ENCODE results near the gene GAREM1. TPM values are rescaled to one million over a fixed set of nuclear protein-coding genes. Genes with fewer than 3 reads are reported as not detected.

GAREM1 gene
- total and polyA plus RNA-seq, 2 donors (not counting 3 experiments of a cell fraction or from before 2014, with no cell fraction given) = 0.69 to 1.0 TPM

- H4K20me1 ChIP-seq (replicated peaks; ENCODE audit: control insufficient read depth, extremely low read depth, insufficient read depth, low read length) = no peaks in the 10 kb centered on the region
- DNase-seq (ENCODE audit: low read depth, low spot score) = no peak
- no peak overlapping the region for H3K4me3 ChIP-seq (replicated peaks in 1 of 3; ENCODE audit: insufficient read depth in 1 of 3, low read depth in 1 of 3, low read length in 3 of 3)
- no peak overlapping the region for H3K27ac ChIP-seq (ENCODE audit: insufficient read depth, low read depth, low read length)
- FAIRE-seq = no peak
- TF ChIP-seq POLR2AphosphoS5 (IDR thresholded peaks at IDR 0.05; ENCODE audit: insufficient read depth, low read depth, low read length) (no peak), FOS (IDR thresholded peaks at IDR 0.05; ENCODE audit: borderline replicate concordance, insufficient read depth, low read length) (no peak), POLR2A (IDR thresholded peaks at IDR 0.05; ENCODE audit: low read depth, low read length) (no peak), MYC (IDR thresholded peaks at IDR 0.05; ENCODE audit: low read depth, low read length) (no peak), JUN (IDR thresholded peaks at IDR 0.05; ENCODE audit: borderline replicate concordance, insufficient read depth, insufficient read length, low read depth) (no peak)
- TF ChIP-seq, protein P1, sequence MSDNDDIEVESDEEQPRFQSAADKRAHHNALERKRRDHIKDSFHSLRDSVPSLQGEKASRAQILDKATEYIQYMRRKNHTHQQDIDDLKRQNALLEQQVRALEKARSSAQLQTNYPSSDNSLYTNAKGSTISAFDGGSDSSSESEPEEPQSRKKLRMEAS (IDR thresholded peaks at IDR 0.05; ENCODE audit: insufficient read depth, insufficient read length) = no peak
- TF ChIP-seq, protein P2, sequence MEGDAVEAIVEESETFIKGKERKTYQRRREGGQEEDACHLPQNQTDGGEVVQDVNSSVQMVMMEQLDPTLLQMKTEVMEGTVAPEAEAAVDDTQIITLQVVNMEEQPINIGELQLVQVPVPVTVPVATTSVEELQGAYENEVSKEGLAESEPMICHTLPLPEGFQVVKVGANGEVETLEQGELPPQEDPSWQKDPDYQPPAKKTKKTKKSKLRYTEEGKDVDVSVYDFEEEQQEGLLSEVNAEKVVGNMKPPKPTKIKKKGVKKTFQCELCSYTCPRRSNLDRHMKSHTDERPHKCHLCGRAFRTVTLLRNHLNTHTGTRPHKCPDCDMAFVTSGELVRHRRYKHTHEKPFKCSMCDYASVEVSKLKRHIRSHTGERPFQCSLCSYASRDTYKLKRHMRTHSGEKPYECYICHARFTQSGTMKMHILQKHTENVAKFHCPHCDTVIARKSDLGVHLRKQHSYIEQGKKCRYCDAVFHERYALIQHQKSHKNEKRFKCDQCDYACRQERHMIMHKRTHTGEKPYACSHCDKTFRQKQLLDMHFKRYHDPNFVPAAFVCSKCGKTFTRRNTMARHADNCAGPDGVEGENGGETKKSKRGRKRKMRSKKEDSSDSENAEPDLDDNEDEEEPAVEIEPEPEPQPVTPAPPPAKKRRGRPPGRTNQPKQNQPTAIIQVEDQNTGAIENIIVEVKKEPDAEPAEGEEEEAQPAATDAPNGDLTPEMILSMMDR (IDR thresholded peaks at IDR 0.05; ENCODE audit: extremely low read depth in 1 of 2, insufficient read depth in 1 of 2, low read depth in 1 of 2, low read length in 2 of 2) = no peak
- no peak overlapping the region for H3K4me2 ChIP-seq (ENCODE audit: insufficient read depth, low read length)
- no peaks in the 10 kb centered on the region for H3K9me1 ChIP-seq (replicated peaks; ENCODE audit: control insufficient read depth, extremely low read depth, insufficient read depth, low read length)
- CTCF ChIA-PET = interaction anchor here (0.8 to 1.6 kb wide), 5 partner anchors 14 to 170 kb away, joined by 3 to 4 read pairs (median 3); partner anchors contain the start of gene GAREM1
- BruUV-seq (replicated peaks) = no TSS peak
- dilution Hi-C loops (cut with MboI; ENCODE audit: extremely low pct_ligation_motif_present, low sequenced_read_pairs) (no loop called here), intact Hi-C loops (cut with micrococcal nuclease) (no loop called here)
- H3K9me3 ChIP-seq (replicated peaks; ENCODE audit: control insufficient read depth, insufficient read depth, low read length) = no peaks in the 10 kb centered on the region
- H3K4me1 ChIP-seq (ENCODE audit: control insufficient read depth, extremely low read depth, insufficient read depth, low read length) = no peaks in the 10 kb centered on the region
- H3K79me2 ChIP-seq (ENCODE audit: control insufficient read depth, insufficient read depth, low read length) = no peaks in the 10 kb centered on the region
- POLR2A ChIA-PET = no interaction called here
- H3K9ac ChIP-seq (replicated peaks; ENCODE audit: extremely low read depth, insufficient read depth, low read length) = no peak overlapping the region
- H3K36me3 ChIP-seq (ENCODE audit: control insufficient read depth in 2 of 2, extremely low read depth in 1 of 2, insufficient read depth in 2 of 2, low read length in 2 of 2) = no peaks in the 10 kb centered on the region
- H3K27me3 ChIP-seq (ENCODE audit: control insufficient read depth in 2 of 2, insufficient read depth in 2 of 2, low read length in 2 of 2) = no peaks in the 10 kb centered on the region
- no peak overlapping the region for H2AFZ ChIP-seq (ENCODE audit: low read depth, low read length)
These were observed 29.1 kb downstream of the GAREM1 start for GRCh38 chr18:32441533-32441932.

Data from endothelial cell of umbilical vein (primary cell).